Activated effector memory CD4-positive, alpha-beta T cell treated with anti-CD3 and anti-CD28 coated beads, Interleukin-2, amount 50 U/mL, for 16 hours (primary cell): ENCODE results near the gene FRMD4B.
A peak's percentile ranks its signal among the peaks of the same experiment; 100 is the strongest.
"Not testable (repeated sequence)": the region's sequence is repeated elsewhere in the genome, so short reads cannot be mapped to it uniquely, and the experiment has no call there.

ENCODE experiments used
- DNase-seq: peaks from one replicate; pipeline ENCODE4 v3.0.0-alpha.2; 2020

The FRMD4B gene

DNA sequence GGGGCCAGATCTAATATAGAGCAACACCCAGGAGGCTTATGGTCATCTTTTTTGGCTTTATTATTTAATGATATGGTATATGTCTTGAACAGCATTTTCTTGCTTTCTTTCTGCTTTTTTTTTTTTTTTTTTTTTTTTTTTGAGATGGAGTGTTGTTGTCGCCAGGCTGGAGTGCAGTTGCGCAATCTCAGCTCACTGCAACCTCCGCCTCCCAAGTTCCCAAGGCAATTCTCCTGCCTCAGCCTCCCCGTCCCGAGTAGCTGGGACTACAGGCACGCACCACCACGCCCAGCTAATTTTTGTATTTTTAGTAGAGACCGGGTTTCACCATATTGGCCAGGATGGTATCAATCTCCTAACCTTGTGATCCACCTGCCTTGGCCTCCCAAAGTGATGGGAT is 108.5 kb downstream of the FRMD4B start:
- not testable (repeated sequence) for DNase-seq

DNA sequence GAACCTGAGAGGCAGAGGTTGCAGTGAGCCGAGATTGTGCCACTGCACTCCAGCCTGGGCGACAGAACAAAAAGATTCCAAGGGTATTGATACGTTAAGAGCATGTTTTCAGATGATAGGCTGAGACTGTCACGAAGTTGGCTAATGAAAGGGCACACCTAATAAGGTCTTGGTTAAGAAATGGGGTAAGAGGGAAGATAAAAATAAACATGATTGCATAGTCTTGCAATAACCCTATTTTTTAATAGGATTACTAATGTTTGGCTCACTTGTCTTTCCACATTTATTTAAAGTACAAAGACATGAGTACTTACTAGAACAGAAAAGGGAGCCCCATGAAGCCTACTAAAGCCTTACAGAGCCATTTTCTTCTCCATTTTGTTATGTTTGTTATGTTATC is 109.0 kb downstream of the FRMD4B start:
- DNase-seq, result no peak

DNA sequence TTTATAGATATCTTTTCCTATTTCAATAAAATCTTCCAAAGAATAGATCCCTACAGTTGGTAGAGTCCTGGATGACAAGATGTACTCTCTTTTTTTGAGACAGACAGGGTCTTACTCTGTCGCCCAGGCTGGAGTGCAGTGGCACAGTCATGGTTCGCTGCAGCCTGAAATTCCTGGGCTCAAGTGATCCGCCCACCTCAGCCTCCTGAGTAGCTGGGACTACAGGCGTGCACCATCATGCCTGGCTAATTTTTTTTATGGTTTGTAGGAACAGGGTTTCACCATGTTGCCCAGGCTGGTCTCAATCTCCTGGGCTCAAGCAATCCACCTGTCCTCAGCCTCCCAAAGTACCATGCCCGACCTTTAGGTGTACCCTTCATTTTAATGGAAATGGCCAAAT is 109.7 kb downstream of the FRMD4B start:
- DNase-seq, result not testable (repeated sequence)

DNA sequence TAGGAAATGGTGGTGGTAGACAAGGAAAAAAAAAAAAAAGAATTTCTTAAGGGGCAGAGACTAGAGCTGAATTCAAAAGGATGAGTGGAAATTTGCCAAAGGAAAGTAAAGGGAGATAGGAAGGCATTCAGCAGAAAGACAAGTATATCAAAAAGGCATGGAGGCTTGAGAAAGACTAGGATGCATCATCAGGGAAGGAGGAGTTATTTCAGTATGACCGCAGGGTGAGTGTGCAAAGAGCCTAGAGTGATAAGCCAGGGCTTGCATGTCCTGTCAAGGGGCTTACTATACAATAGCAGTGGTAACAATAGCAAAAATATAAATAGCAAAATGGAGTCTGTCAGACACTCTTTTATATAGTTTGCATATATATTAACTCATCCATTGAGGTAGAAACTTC is 112.0 kb downstream of the FRMD4B start:
- no peak for DNase-seq

DNA sequence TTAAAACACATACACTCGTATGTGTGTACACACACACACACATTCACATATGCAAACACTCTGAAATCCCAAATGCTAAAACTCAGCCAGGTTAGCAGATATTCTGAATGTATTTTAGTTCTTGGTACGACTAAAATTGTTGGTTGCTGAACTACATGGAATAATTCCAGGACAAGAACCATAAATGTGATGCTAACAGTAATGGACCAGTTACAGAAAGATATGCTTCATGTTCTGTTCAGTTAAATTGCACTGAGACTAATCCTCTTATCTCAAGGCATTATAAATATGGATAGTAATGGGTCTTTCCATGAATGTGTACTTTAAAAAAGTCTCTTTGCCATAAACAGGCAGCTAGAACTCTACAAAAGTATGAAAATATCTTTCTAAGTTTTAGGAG is 113.3 kb downstream of the FRMD4B start:
- DNase-seq, result no peak

DNA sequence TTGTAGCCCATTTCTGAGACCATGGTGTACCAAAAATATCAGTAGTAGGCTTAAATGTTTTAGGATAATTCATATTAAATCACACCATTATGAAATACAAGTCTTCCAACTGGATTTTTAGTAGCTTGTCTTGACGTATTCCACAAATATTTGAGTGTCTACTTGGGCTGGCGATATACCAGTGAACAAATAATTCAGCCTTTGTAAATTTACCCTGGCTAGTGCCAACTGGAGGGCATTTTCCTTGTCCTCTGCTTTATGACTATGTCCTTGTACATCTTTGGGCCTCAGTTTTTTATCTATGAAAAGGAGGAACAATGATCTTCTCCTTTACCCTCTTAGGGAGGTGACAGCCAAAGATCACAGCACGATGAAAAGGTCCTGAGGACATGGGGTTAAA is 114.8 kb downstream of the FRMD4B start:
- DNase-seq, result no peak

DNA sequence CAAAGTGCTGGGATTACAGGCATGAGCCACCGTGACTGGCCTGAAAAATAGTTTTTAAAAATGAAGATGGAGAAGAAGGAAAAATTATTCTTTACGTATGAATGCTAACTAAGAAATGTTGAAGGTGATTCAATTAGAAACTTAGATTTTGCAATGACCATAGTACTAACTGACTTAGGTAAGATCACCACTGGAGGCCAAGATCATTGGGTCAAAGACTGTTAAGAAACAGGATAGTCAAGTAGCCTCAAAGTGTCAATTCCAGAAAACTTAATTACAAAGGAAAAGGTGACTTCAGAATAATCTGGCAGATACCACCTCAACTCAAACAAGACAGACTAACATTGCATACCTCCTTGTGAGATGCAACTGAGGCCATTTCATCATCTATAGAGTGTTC is 119.3 kb downstream of the FRMD4B start:
- no peak for DNase-seq

DNA sequence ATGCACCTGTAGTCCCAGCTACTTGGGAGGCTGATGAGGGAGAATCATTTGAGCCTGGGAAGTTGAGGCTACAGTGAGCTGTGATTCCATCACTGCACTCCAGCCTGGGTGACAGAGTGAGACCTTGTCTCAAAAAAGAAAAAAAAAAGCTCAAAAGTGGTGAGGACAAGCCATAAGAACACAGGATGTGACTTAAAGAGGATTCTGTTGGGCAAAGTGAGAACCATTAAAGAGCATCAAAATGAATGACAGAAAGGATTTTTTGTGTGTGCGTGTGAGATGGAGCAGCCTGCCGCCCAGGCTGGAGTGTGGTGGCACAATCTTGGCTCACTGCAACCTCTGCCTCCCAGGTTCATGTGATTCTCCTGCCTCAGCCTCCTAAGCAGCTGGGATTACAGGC is 119.8 kb downstream of the FRMD4B start:
- not testable (repeated sequence) for DNase-seq

DNA sequence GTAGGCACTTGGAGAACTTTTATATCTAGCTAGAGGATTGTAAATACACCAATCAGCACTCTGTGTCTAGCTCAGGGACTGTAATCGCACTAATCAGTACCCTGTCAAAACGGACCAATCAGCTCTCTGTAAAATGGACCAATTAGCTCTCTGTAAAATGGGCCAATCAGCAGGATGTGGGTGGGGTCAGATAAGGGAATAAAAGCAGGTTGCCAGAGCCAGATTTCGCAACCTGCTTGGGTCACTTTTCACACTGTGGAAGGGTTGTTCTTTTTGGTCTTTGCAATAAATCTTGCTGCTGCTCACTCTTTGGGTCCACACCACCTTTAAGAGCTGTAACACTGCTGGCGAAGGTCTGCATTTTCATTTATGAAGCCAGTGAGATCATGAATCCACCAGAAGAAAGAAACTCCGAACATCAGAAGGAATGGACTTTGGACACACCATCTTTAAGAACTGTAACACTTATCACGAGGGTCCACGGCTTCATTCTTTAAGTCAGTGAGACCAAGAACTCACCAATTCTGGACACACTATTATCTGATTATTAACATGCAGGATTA is 125.0 kb downstream of the FRMD4B start:
- DNase-seq, result not testable (repeated sequence)

DNA sequence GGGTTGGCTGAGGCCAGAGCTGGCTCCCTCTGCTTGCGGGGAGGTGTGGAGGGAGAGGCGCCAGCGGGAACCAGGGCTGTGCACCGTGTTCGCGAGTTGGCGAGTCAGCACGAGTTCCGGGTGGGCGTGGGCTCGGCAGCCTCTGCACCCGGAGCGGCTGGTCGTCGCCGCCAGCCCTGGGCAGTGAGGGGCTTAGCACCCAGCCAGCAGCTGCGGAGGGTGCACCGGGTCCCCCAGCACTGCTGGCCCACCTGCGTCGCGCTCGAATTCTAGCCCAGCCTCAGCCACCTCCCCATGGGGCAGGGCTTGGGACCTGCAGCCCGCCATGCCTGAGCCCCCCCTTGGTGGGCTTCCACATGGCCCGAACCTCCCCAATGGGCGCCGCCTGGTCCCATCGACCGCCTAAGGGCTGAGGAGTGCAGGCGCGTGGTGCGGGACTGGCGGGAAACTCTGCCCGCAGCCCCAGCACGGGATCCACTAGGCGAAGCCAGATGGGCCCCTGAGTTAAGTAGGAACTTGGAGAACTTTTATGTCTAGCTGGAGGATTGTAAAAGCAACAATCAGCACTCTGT is 125.6 kb downstream of the FRMD4B start:
- DNase-seq, result no peak

DNA sequence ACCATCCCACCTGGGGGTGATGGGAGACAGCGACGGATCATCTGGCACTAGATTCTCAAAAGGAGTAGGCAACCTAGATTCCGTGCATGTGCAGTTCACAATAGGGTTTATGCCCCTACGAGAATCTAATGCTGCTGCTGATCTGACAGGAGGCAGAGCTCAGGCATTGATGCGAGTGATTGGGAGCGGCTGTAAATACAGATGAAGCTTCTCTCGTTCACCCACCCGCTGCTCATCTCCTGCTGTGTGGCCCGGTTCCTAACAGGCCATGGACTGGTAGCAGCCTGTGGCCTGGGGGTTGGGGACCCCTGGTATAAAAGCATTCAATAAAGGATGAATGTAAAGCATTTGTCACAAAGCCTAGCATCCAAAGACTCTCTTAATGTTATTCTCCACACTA is 126.8 kb downstream of the FRMD4B start:
- DNase-seq, result no peak

DNA sequence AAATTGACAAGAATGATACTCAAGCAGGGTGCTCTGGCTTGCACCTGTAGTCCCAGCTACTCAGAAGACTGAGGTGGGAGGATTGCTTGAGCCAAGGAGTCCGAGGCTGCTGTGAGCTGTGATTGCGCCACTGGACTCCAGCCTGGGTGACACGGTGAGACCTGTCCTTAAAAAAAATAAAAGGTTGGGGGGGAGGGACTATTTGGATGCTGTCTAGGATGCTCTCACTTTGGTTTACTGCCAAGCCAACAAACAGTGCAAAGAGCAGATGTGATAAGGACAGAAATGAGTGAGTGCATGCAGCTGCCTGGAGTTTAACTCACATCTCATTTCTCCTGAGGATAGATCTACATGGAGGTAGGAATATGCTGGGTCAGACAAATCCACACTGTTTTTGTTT is 130.0 kb downstream of the FRMD4B start:
- DNase-seq, result no peak

DNA sequence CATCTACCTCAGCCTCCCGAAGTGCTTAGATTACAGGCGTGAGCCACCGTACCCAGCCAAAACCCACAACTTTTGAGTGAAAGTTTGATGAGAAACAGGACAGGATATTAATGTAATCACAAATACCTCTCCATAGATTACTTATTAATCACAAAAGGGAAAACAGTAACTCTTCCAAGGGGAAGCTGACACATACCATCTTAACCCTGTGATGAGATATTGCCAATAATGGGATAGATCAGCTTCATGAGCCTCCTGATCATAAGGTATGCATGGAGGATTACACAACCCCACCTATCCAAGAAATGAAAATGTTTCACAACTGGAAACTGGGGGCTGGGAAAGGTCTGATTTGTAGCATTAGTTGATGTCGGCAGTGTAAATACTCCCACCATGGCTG is 131.5 kb downstream of the FRMD4B start:
- DNase-seq, result no peak

DNA sequence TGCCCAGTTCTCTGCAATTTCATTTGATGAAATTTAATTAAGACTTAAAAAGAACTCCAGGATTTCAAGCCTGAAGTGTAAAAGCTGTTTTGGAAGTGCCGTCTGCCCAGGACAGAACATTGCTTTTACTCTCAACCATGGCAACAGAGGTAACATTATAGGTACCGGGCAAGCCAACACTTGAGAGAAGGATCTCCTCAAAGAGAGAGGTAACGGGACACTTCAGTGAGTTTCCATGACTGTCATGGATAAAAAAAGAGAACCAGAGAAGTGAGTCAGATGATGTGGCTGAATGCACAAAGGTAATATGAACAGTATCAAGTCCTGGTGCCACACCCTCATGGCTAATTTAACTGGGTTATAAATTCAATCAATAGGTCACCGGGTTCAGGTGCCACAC is 133.3 kb downstream of the FRMD4B start:
- no peak for DNase-seq

DNA sequence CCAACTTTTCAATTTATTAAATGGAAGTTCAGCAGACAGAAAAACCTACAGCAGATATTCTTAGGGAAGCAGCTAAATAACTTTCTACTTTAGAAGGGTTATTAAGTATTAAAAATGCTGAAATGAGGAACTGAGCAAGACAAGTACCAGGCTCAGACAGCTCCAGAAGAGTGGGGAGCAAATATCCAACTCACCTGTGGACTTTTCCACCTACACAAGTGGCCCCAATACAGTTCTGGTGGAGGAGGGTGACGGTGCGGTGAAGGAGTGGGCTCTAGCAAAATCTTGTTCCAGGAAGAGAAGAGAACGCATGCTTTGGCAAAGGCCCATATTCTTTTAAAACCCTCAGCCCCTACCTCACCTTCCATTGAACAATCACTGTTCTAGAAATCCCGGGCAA is 133.7 kb downstream of the FRMD4B start:
- DNase-seq, result no peak

DNA sequence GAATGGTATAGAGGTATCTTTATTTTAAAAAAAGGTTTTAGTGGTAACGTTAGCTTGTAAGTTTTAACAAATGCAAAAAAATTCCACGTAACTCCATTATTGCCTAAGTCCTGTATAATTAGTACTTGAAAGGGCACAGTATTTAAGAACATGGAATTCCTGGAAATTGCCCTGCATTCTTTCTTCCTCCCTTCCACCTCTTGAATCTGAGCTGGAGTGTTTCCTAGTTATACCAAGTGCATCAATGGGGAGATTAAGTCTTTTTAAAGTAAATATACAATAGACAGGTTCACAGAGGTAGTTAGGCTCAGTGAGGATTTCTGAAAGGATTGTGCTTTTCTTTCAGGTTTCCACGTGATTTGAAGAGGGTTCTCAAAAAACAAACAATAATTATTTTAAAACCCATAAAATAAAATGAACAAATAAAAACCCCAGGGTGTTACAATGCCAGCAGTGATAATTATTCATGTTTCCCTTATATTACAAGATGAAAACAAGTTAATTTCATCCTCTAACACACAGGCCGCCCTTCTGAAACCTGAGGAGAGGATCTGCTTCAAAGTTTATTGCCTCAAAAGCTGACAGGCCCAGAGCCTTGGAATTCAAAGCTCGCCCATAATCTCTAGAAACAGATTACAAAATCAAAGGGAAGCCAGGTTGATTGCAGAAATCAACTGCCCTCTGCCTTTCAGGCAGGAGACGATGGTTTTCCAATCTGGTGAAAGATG is 134.6 kb downstream of the FRMD4B start:
- no peak for DNase-seq

DNA sequence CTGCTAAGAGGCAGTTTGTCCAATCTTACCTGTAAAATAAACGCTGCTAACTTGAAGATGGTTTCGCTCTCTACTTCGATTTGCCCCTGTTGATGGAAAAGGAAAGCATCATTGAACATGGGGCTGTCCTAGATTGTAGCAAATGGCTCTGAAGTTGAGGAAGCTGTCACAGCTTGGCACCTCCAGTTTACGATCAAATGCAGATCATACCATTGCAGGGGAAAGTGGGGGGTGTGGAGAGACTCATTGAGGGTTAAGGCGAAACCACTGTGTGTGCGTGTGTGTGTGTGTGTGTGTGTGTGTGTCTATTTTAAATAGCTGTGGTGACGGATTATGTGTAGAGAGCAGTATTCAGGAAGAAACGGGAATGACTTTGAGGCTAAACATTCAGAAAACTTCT is 135.9 kb downstream of the FRMD4B start:
- DNase-seq, result peak; percentile 77

DNA sequence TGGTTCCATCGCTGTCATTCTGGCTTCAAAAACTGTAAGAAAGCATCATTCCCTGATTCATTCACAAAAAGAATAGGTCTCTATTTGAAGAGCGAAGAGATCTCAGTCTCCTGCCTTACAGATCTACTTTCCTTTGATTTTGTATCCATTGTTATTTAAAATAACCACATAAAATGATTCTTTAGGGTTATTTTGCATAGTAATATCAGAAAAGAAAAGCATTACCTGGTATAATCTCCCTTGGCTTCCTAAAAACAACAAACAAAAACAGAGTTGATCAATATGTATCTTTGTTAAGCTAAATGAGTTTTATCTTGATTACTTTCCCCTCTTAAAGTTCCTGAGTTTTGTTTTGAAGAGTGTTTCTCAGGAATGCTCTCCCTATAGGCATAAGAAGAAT is 136.9 kb downstream of the FRMD4B start:
- no peak for DNase-seq

DNA sequence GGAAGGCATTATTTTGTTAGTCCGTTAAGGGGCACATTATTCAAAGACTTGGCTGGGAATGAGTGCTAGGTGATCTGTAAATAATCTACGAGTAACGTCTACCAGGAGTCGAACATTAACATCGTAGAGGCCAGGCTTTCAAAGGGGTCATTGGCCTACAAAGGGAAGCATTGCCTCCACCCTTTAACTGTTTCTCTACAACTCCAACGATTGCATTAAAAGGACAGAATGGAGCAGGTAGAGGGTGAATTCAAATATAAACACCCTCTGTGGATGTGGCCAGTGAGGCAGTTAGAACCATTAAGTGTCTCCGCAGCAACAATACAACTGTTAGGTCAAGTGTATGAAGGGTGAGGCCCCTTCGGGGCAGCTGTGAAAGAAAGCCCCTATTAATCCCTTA is 137.5 kb downstream of the FRMD4B start:
- DNase-seq, result no peak

DNA sequence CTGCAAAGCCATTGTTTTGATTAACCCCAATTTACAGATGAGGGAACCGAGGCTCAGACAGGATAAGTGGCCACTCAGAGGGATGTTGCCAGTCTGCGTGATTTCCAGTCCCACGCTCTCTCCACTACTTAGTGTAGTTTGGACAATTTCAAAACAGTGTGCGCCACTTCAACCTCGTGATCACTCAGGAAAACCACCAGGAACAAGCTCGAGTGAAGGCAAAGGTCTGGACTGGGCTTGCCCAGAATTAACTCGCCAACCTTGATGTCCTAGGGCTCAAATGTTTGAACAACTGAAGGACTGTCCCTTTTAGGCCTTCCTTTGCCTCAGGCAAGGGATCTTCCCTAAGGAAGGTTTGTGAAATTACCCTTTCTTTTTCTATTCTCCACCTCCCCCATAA is 139.3 kb downstream of the FRMD4B start:
- no peak for DNase-seq

DNA sequence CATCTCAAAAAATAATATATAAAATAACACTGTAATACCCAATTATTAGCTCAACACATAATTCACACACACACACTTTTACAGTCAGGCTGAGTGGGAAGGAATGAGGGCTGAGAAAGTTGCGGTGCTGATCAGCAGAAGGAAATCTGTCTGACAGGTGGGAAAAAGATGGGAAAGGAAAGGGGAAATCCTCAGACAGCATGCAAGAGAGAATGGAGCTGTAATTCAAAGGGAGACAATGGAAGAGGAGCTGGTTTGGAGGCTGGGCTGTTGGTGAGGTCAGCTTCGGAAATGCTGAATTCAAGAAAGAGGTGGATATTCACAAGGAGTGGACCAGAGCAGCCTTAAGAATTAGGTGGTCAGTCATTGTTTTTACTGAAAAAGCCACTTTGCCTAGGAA is 141.8 kb downstream of the FRMD4B start:
- no peak for DNase-seq

DNA sequence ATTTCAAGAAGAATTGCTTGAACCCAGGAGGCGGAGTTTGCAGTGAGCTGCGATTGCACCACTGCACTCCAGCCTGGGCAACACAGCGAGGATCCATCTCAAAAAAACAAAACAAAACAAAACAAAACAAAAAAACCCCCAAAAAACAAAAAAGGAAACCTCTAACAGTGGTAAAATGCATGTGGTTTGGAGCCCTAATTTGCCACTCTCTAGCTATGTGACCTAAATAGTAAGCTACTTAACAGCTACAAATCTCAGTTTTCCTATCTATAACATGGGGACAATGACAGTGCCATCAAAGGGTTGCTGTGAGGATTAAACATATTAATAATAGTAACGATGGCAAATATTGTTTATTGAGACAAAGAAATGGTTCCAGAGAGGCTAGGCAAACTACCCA is 144.1 kb downstream of the FRMD4B start:
- DNase-seq, result no peak

DNA sequence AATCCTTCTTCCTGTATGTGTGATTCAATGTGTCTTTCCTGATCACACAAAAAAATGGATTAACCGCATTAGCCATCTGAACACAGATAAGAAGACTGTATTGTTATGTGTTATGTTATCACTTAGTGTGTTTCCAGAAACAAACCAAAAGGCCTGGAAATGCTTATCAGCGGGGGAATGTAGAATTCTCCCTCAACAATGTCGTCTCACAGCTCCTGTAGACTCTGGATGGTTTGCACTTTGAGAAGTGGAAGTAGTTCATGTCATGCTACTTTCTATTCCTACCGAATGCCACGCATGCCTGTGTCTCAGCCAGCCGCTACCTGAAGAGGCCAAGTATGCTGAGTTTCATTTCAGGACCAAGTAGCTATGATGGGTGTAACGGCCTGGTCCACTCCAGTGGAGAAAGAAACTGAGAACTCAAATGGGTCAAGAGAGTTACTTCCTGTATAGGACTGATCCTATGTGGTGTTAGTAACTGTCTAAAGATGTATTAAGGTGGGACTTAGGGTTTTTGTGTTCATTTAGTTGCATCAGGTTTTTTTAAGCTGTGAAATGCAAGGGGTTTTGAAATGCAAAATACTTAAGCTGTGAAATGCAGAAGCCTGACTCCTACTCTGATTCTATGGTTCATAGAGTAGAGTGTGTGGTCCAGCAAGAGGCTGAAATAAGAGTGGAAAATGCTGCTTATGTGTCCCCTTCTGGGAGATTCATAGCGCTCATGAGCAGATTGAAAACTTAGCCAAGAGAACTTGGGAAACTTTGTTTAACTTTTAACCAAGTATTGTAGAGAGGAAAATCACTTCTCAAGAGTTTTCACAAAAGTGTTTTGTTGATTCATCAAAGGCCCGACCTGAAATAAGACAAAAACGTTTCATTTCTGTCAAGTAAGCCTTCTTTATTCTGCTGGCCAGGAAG is 145.0 kb downstream of the FRMD4B start:
- no peak for DNase-seq

DNA sequence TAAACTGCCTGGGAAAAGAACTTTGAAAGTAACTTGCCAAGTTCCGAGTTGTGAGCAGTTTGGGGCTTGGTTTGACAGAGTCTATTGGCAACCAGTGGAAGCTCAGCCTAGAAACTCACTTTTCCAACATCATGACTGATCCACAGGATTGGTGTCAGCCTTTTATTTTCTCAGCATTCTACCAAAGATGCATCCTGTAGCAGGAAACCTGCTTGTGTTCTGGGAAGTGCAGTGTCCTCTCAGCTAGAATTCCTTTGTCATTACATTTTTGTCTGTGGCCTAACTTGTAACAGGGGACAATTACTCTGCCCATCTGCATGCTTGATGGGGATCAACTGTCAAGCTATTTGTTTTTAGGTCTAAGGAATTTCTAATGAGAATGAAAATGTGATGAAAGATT is 146.8 kb downstream of the FRMD4B start:
- DNase-seq, result no peak
